Loucy (cell line): ENCODE measurements around the gene MARVELD2.

Experiments
- H2AFZ ChIP-seq: fragments of 200-600 bp; sonication (generic); 2 replicates; pipeline ENCODE4 v1.6.0; 2016; ENCODE audit warnings: antibody characterized with exemption, mild to moderate bottlenecking, low read length, moderate library complexity
- H3F3A ChIP-seq: fragments of 200-600 bp; 2 replicates; pipeline ENCODE4 v1.6.0; 2016; ENCODE audit warnings: antibody characterized with exemption, low read depth, mild to moderate bottlenecking
- H3K27me3 ChIP-seq: fragments of 200-600 bp; sonication (generic); 2 replicates; pipeline ENCODE4 v1.6.1; 2014; ENCODE audit warnings: low read length, mild to moderate bottlenecking; ENCODE audit not compliant: insufficient read depth, poor library complexity, severe bottlenecking
- H3K36me3 ChIP-seq: fragments of 200-600 bp; sonication (generic); 2 replicates; pipeline ENCODE4 v1.6.1; 2016; ENCODE audit warnings: low read length; ENCODE audit not compliant: insufficient read depth
- H3K4me1 ChIP-seq: fragments of 200-600 bp; sonication (generic); 2 replicates; pipeline ENCODE4 v1.5.1; 2014; ENCODE audit warnings: low read length, mild to moderate bottlenecking; ENCODE audit not compliant: insufficient read depth, poor library complexity, severe bottlenecking
- H3K4me2 ChIP-seq: fragments of 200-600 bp; sonication (generic); 2 replicates; pipeline ENCODE4 v1.6.0; 2014; ENCODE audit warnings: antibody characterized with exemption, low read length, low read depth, mild to moderate bottlenecking; ENCODE audit not compliant: poor library complexity, severe bottlenecking
- H3K4me3 ChIP-seq: fragments of 200-600 bp; sonication (generic); 2 replicates; pipeline ENCODE4 v1.5.1; 2014; ENCODE audit warnings: low read length, mild to moderate bottlenecking, mixed read lengths; ENCODE audit not compliant: poor library complexity, severe bottlenecking
- H3K79me2 ChIP-seq: fragments of 200-600 bp; sonication (generic); 2 replicates; pipeline ENCODE4 v1.6.1; 2014; ENCODE audit warnings: low read length; ENCODE audit not compliant: insufficient read depth
- H3K9ac ChIP-seq: fragments of 200-600 bp; sonication (generic); 2 replicates; pipeline ENCODE4 v1.6.0; 2014; ENCODE audit warnings: mild to moderate bottlenecking, low read depth, low read length, moderate library complexity; ENCODE audit not compliant: poor library complexity, severe bottlenecking
- H3K9me2 ChIP-seq: fragments of 200-600 bp; sonication (generic); replicated peaks from 2 replicates; pipeline ENCODE4 v1.6.1; 2016; ENCODE audit warnings: low read depth, low read length, mixed read lengths
- H3K9me3 ChIP-seq: fragments of 200-600 bp; sonication (generic); 2 replicates; pipeline ENCODE4 v1.6.1; 2014; ENCODE audit warnings: mild to moderate bottlenecking, antibody characterized with exemption, low read length, low read depth; ENCODE audit not compliant: insufficient read depth
- H4K20me1 ChIP-seq: fragments of 200-600 bp; sonication (generic); 2 replicates; pipeline ENCODE4 v1.6.0; 2014; ENCODE audit warnings: antibody characterized with exemption, low read length, mild to moderate bottlenecking; ENCODE audit not compliant: insufficient read depth, poor library complexity, severe bottlenecking
- CTCF ChIP-seq: fragments of 200-600 bp; sonication (generic); conservative IDR thresholded peaks from 2 replicates; pipeline ENCODE4 v1.5.1; 2014; ENCODE audit warnings: mild to moderate bottlenecking, antibody characterized with exemption, low read length
- EZH2phosphoT487 ChIP-seq: fragments of 200-600 bp; IDR thresholded peaks from 2 replicates; pipeline ENCODE4 v1.6.1; 2018; ENCODE audit warnings: antibody characterized with exemption, mild to moderate bottlenecking, moderate library complexity, borderline replicate concordance

Gene MARVELD2

DNA sequence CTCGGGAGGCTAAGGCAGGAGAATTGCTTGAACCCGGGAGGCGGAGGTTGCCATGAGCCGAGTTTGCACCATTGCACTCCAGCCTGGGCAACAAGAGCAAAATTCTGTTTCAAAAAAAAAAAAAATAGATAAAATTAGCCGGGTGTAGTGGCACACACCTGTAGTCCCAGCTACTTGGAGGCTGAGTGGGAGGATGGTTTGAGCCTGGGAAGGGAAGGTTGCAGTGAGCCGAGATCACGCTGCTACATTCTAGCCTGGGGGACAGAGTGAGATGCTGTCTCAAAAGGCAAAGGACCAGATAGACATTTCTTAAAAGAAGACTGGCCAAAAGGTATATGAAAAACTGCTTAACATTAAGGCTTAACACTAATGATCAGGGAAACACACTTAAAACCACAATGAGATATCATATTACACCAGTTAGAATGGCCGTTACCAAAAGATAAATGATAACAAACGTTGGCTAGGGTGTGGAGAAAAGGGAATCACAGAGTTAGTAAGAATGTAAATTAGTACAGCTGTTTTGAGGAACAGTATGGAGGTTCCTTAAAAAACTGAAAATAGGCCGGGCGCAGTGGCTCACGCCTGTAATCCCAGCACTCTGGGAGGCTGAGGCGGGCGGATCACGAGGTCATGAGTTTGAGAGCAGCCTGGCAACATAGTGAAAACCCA lies 10.1 kb upstream of the MARVELD2 start:
- H3F3A ChIP-seq = no peaks in the 10 kb centered on the region
- H3K9me2 ChIP-seq = no peaks in the 10 kb centered on the region
- no peak overlapping the region for H3K9ac ChIP-seq
- TF ChIP-seq CTCF (no peak), EZH2phosphoT487 (no peak)
- H3K4me3 ChIP-seq = no peak overlapping the region
- H3K27me3 ChIP-seq = no peaks in the 10 kb centered on the region
- no peak overlapping the region for H2AFZ ChIP-seq
- no peaks in the 10 kb centered on the region for H3K9me3 ChIP-seq
- H3K79me2 ChIP-seq = no peaks in the 10 kb centered on the region
- peaks cover 6% of the 10 kb centered on the region for H3K4me1 ChIP-seq
- no peaks in the 10 kb centered on the region for H4K20me1 ChIP-seq
- peaks cover 12% of the 10 kb centered on the region; the same call in 1 of the 2 replicates for H3K36me3 ChIP-seq
- peak overlapping the region; percentile 32 for H3K4me2 ChIP-seq

DNA sequence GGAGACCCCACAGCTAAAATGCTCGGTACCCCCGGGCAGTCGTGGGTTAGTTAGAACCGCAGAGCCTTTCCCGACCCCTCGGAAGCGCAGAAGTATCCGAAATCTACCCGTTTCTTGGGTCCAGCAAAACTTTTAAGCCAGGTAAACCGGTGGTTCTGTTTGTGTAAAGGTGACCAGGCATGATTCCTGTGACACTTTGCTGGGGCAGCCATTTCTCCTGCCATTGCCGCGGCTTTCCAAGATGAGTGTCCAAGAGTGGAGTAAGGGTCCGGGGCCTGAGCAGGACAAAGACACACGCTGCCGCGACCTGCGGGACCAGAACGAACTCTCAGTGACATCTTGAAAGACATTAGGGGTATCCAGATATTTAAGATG lies 655 bp downstream of the MARVELD2 start:
- H3K4me2 ChIP-seq = no peak overlapping the region
- no peak overlapping the region for H3K9ac ChIP-seq
- peaks cover 27% of the 10 kb centered on the region; the same call in 1 of the 2 replicates for H3K36me3 ChIP-seq
- no peaks in the 10 kb centered on the region for H4K20me1 ChIP-seq
- H3K9me3 ChIP-seq = no peaks in the 10 kb centered on the region
- no peaks in the 10 kb centered on the region for H3K27me3 ChIP-seq
- TF ChIP-seq CTCF (no peak), EZH2phosphoT487 (no peak)
- no peaks in the 10 kb centered on the region for H3K4me1 ChIP-seq
- H3F3A ChIP-seq = no peaks in the 10 kb centered on the region
- no peak overlapping the region for H3K4me3 ChIP-seq
- no peak overlapping the region for H2AFZ ChIP-seq
- H3K79me2 ChIP-seq = no peaks in the 10 kb centered on the region
- H3K9me2 ChIP-seq = no peaks in the 10 kb centered on the region

DNA sequence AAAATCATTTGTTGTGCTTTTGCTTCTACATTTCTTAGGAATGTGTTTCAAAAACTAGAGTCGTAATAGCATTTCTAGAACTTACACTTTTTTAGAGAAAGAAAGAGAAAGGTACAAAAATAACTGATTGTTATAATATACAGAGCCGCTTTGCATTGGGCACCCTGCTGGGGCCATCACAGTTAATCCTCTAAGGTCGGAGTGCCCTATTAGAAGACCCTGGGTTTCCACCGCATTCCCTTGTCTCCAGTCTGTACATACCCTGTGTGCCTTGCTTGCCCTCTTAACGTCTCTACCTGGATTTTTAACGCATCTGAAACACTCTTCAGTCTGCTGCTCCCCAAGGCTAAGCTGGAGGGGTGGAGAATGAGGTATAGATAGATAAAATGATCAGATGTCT lies 1.3 kb downstream of the MARVELD2 start:
- H4K20me1 ChIP-seq = no peaks in the 10 kb centered on the region
- no peaks in the 10 kb centered on the region for H3F3A ChIP-seq
- H3K4me1 ChIP-seq = no peaks in the 10 kb centered on the region
- H3K4me3 ChIP-seq = no peak overlapping the region
- no peak overlapping the region for H2AFZ ChIP-seq
- H3K79me2 ChIP-seq = no peaks in the 10 kb centered on the region
- H3K4me2 ChIP-seq = no peak overlapping the region
- H3K27me3 ChIP-seq = no peaks in the 10 kb centered on the region
- peaks cover 26% of the 10 kb centered on the region; the same call in 1 of the 2 replicates for H3K36me3 ChIP-seq
- no peaks in the 10 kb centered on the region for H3K9me2 ChIP-seq
- no peak for TF ChIP-seq CTCF
- TF ChIP-seq EZH2phosphoT487 = no peak
- H3K9me3 ChIP-seq = no peaks in the 10 kb centered on the region
- H3K9ac ChIP-seq = no peak overlapping the region
